ENCODE measurements around the gene ONECUT1. TPM values are rescaled to one million over a fixed set of nuclear protein-coding genes. Genes with fewer than 3 reads are reported as not detected.

Gene ONECUT1
- total RNA-seq, 1 experiment from 2014 or later, result 1.3 TPM

DNA sequence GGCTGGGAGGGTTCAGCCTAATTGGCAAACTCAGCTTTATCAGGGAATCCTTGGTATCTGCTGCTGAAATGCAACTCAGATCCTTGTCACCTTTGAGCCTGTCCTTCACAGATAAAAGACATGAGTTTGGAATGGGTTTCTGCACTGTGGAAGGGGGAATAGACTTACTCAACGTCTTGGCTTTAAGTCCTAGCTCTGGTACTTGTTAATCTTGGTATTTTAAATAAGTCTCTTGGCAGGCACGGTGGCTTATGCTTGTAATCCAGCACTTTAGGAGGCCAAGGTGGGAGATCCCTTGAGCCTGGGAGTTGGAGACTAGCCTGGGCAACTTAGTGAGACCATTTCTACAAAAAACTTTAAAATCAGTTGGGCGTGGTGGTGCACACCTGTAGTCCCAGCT, 55.8 kb downstream of the ONECUT1 start:
- no peaks in the 10 kb centered on the region for H3K9me3 ChIP-seq (ENCODE audit: control insufficient read depth in 1 of 2, insufficient read depth in 1 of 2, low read depth in 1 of 2, low read length in 2 of 2)
- H3K4me3 ChIP-seq (replicated peaks in 1 of 2; ENCODE audit: low read depth in 1 of 2, low read length in 2 of 2), result no peak overlapping the region
- no peak overlapping the region for H3K9ac ChIP-seq (ENCODE audit: low read length)
- CTCF ChIA-PET, result interaction anchor here (1.1 to 3.2 kb wide), 5 partner anchors 398 to 551 kb away, joined by 3 to 72 read pairs (median 4); no protein-coding TSS in a partner anchor
- ATAC-seq (no peak), DNase-seq (ENCODE audit: low read depth, low spot score) (no peak)
- H3K27me3 ChIP-seq (ENCODE audit: insufficient read depth, low read length), result no peaks in the 10 kb centered on the region
- H2AFZ ChIP-seq (ENCODE audit: low read depth, low read length, poor library complexity, severe bottlenecking), result no peak overlapping the region
- no peaks in the 10 kb centered on the region for H3K79me2 ChIP-seq (ENCODE audit: insufficient read depth, low read length)
- no peaks in the 10 kb centered on the region for H3K4me1 ChIP-seq (ENCODE audit: control insufficient read depth in 1 of 2, insufficient read depth in 2 of 2, low read length in 2 of 2)
- H3K36me3 ChIP-seq (ENCODE audit: control insufficient read depth in 1 of 2, insufficient read depth in 2 of 2, low read length in 2 of 2), result no peaks in the 10 kb centered on the region
- H4K20me1 ChIP-seq (ENCODE audit: insufficient read depth), result no peaks in the 10 kb centered on the region
- H3K4me2 ChIP-seq (ENCODE audit: low read length), result no peak overlapping the region
- H3K9me2 ChIP-seq (ENCODE audit: insufficient read depth), result no peaks in the 10 kb centered on the region
- BruUV-seq (replicated peaks), result no TSS peak
- POLR2A ChIA-PET, result no interaction called here
- intact Hi-C loops (cut with micrococcal nuclease), result loop anchor here (10.0 kb wide), 1 partner anchor 170 kb away; the partner anchor contains the start of gene ARPP19
- RAD21 ChIA-PET (ENCODE audit: low non-redundant PET in 1 of 2, low total read pairs in 2 of 2, uncharacterized antibody in 2 of 2, unreplicated experiment in 2 of 2), result no interaction called here
- H3K27ac ChIP-seq (ENCODE audit: low read depth, low read length), result no peak overlapping the region
- no peak for TF ChIP-seq TCF7L2 (IDR thresholded peaks at IDR 0.05; ENCODE audit: borderline replicate concordance, extremely low read depth, insufficient read depth, insufficient read length)
- no peak for TF ChIP-seq POLR2A (IDR thresholded peaks at IDR 0.05; ENCODE audit: borderline replicate concordance, extremely low read depth, insufficient read depth, insufficient read length)
- TF ChIP-seq, protein P1, sequence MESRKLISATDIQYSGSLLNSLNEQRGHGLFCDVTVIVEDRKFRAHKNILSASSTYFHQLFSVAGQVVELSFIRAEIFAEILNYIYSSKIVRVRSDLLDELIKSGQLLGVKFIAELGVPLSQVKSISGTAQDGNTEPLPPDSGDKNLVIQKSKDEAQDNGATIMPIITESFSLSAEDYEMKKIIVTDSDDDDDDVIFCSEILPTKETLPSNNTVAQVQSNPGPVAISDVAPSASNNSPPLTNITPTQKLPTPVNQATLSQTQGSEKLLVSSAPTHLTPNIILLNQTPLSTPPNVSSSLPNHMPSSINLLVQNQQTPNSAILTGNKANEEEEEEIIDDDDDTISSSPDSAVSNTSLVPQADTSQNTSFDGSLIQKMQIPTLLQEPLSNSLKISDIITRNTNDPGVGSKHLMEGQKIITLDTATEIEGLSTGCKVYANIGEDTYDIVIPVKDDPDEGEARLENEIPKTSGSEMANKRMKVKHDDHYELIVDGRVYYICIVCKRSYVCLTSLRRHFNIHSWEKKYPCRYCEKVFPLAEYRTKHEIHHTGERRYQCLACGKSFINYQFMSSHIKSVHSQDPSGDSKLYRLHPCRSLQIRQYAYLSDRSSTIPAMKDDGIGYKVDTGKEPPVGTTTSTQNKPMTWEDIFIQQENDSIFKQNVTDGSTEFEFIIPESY (IDR thresholded peaks at IDR 0.05; ENCODE audit: extremely low read depth, insufficient replicate concordance, low read length), result no peak
- TF ChIP-seq YY1 (IDR thresholded peaks at IDR 0.05; ENCODE audit: extremely low read depth, insufficient replicate concordance, low read depth, low read length), result no peak
- TF ChIP-seq, protein P2, sequence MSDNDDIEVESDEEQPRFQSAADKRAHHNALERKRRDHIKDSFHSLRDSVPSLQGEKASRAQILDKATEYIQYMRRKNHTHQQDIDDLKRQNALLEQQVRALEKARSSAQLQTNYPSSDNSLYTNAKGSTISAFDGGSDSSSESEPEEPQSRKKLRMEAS (IDR thresholded peaks at IDR 0.05), result no peak
- no peak for TF ChIP-seq SIN3A (IDR thresholded peaks at IDR 0.05; ENCODE audit: low read depth)
- TF ChIP-seq, protein P3, sequence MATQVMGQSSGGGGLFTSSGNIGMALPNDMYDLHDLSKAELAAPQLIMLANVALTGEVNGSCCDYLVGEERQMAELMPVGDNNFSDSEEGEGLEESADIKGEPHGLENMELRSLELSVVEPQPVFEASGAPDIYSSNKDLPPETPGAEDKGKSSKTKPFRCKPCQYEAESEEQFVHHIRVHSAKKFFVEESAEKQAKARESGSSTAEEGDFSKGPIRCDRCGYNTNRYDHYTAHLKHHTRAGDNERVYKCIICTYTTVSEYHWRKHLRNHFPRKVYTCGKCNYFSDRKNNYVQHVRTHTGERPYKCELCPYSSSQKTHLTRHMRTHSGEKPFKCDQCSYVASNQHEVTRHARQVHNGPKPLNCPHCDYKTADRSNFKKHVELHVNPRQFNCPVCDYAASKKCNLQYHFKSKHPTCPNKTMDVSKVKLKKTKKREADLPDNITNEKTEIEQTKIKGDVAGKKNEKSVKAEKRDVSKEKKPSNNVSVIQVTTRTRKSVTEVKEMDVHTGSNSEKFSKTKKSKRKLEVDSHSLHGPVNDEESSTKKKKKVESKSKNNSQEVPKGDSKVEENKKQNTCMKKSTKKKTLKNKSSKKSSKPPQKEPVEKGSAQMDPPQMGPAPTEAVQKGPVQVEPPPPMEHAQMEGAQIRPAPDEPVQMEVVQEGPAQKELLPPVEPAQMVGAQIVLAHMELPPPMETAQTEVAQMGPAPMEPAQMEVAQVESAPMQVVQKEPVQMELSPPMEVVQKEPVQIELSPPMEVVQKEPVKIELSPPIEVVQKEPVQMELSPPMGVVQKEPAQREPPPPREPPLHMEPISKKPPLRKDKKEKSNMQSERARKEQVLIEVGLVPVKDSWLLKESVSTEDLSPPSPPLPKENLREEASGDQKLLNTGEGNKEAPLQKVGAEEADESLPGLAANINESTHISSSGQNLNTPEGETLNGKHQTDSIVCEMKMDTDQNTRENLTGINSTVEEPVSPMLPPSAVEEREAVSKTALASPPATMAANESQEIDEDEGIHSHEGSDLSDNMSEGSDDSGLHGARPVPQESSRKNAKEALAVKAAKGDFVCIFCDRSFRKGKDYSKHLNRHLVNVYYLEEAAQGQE (IDR thresholded peaks at IDR 0.05; ENCODE audit: low read depth), result no peak
- no peak for TF ChIP-seq JUND (IDR thresholded peaks at IDR 0.05)
- no peak for TF ChIP-seq POLR2AphosphoS5 (IDR thresholded peaks at IDR 0.05; ENCODE audit: low read depth, low read length)
- TF ChIP-seq, protein P4, sequence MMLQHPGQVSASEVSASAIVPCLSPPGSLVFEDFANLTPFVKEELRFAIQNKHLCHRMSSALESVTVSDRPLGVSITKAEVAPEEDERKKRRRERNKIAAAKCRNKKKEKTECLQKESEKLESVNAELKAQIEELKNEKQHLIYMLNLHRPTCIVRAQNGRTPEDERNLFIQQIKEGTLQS (IDR thresholded peaks at IDR 0.05), result no peak
- no peak for TF ChIP-seq EZH2phosphoT487 (IDR thresholded peaks at IDR 0.05; ENCODE audit: borderline replicate concordance)
- TF ChIP-seq, protein P5, sequence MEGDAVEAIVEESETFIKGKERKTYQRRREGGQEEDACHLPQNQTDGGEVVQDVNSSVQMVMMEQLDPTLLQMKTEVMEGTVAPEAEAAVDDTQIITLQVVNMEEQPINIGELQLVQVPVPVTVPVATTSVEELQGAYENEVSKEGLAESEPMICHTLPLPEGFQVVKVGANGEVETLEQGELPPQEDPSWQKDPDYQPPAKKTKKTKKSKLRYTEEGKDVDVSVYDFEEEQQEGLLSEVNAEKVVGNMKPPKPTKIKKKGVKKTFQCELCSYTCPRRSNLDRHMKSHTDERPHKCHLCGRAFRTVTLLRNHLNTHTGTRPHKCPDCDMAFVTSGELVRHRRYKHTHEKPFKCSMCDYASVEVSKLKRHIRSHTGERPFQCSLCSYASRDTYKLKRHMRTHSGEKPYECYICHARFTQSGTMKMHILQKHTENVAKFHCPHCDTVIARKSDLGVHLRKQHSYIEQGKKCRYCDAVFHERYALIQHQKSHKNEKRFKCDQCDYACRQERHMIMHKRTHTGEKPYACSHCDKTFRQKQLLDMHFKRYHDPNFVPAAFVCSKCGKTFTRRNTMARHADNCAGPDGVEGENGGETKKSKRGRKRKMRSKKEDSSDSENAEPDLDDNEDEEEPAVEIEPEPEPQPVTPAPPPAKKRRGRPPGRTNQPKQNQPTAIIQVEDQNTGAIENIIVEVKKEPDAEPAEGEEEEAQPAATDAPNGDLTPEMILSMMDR (IDR thresholded peaks at IDR 0.05 in 2 of 3, conservative IDR thresholded peaks at IDR 0.05 in 1 of 3; ENCODE audit: borderline replicate concordance in 1 of 3, insufficient read depth in 1 of 3, low read depth in 2 of 3, low read length in 2 of 3), result no peak
- no peak for TF ChIP-seq ZFX (IDR thresholded peaks at IDR 0.05)
- no peak for TF ChIP-seq CBX3 (IDR thresholded peaks at IDR 0.05; ENCODE audit: low read depth)
- no peak for TF ChIP-seq SRF (IDR thresholded peaks at IDR 0.05; ENCODE audit: low read depth)
- no peak for TF ChIP-seq ELF1 (IDR thresholded peaks at IDR 0.05; ENCODE audit: borderline replicate concordance, low read depth)
- no peak for TF ChIP-seq EGR1 (IDR thresholded peaks at IDR 0.05; ENCODE audit: low read depth)

All from HCT116 (cell line).